Motor neuron (in vitro differentiated cells): ENCODE data around the gene WNT7B. TPM values are rescaled to one million over a fixed set of nuclear protein-coding genes. Genes with fewer than 3 reads are reported as not detected.

ENCODE experiments used
- ATAC-seq, 8 experiments: fragments of 200-7000 bp; cut with Tn5 transposase; replicated peaks in 6 of 8; 2 replicates each; pipeline ENCODE4 v1.8.0; 2021; ENCODE audit warnings: mild to moderate bottlenecking in 8 of 8, moderate library complexity in 8 of 8
- H3K27ac ChIP-seq, 2 donors: fragments of 250-450 bp; sonication (Bioruptor Pico); 2 replicates each; pipeline ENCODE4 v1.9.0; 2021; ENCODE audit warnings: antibody characterized with exemption in 2 of 2, mild to moderate bottlenecking in 2 of 2, moderate library complexity in 1 of 2
- H3K4me1 ChIP-seq, 2 donors: fragments of 250-450 bp; sonication (Bioruptor Pico); replicated peaks in 1 of 2; 2 replicates each; pipeline ENCODE4 v1.6.1; 2021; ENCODE audit warnings: antibody characterized with exemption in 2 of 2, mild to moderate bottlenecking in 2 of 2, moderate library complexity in 1 of 2
- H3K4me3 ChIP-seq, 5 donors: fragments of 250-450 bp; sonication (Bioruptor Pico); 2 replicates each; pipeline ENCODE4 v1.9.0; 2021; ENCODE audit warnings: antibody characterized with exemption in 5 of 5, mild to moderate bottlenecking in 5 of 5, moderate library complexity in 4 of 5
- WGBS, 10 experiments: fragments of 450-650 bp; shearing (Covaris generic); methylation state at CpG; one replicate each; pipeline ENCODE4 v1.0.0; 2022; 5-methylcytosine and 5-hydroxymethylcytosine counted together
- in situ Hi-C, 9 experiments: fragments of 400-800 bp; cut with MboI; loops; one replicate each; pipeline ENCODE4 v1.15.0; 2021; ENCODE audit warnings: low sequenced_read_pairs in 9 of 9, low pct_unique_long_range_greater_than_20kb in 2 of 9; ENCODE audit not compliant: unreplicated experiment in 9 of 9
- total RNA-seq, 8 experiments: library from RNA; unstranded; fragments of 300-600 nt; gene quantifications; 2 replicates each; pipeline versions ENCODE4 v1.2.3 to v1.2.4, GENCODE V29; 2022

Gene WNT7B
- total RNA-seq, 8 experiments from 2014 or later: 0.14 to 1.2 (median 0.32) TPM

DNA sequence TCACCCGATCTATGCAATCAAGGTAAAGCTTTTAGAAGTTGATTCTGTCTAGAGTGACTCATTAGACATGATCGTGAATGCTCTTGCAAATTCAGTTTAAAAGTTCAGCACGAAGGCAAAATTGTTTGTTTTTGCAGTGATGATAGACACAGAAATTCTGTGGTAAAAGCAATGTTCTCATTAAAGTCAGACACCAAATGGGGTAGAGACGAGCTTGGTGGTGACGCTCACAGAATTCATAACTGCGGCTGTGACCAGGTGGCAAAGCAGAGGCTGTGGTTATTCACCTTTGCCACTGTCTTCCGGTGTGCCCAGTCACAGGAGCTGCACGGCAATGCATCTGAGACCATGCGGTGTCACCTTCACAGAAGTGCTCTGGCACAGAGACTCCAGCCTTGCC lies 83.4 kb downstream of the WNT7B start:
- H3K27ac ChIP-seq: no peak overlapping the region
- peaks cover 8 to 23% of the 10 kb centered on the region in 2 donors for H3K4me1 ChIP-seq
- no peak overlapping the region for H3K4me3 ChIP-seq
- in situ Hi-C loops: no loop called here
- WGBS, 10 experiments: 20 to 100% (median 71%) methylated on average over 1 to 6 of the region's 9 CpGs; no CpG with 5 or more reads in 1 of the 10 experiments
- ATAC-seq: no peak

DNA sequence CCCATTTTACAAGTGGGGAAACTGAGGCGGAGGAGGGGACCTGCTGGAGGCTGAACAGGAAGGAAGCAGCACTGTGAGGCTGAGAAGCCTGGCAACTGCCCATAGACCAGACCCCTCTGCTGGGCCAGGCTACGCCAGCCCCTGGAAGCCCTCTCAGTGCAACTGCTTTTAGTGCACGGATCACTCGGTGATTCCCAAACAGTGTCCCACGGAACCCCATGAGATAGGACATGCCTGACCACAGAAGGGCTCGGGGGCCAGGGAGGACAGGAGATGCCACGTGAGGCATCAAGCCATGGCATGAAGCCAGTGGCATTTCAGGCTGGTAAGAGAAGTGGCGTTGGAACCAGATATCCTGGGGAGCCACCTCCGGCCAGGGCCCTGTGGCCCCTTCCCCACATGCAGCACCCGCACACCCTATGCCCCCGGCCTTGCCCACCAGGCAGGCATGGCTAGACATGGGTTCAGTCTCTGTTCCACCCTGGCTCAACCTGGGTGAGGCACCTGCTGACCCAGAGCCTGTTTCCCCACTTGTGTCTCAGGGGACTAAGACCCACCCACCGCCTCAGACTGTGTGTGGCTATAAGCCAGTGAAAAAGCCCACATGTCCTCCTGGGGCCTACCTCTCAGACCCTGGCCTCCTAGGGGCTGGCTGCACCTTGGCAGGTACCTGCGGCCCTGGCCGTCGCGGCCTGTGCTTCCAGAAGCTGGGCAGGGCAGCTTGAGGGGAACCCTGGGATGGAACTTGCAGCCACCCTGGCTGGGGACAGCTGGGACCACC lies 84.1 kb downstream of the WNT7B start:
- Histone ChIP-seq H3K4me1 (peaks cover 8 to 23% of the 10 kb centered on the region in 2 donors), H3K27ac (no peak overlapping the region), H3K4me3 (no peak overlapping the region)
- no peak for ATAC-seq
- in situ Hi-C loops: no loop called here
- WGBS, 10 experiments: 78 to 100% (median 92%) methylated on average over 1 to 5 of the region's 16 CpGs; no CpG with 5 or more reads in 7 of the 10 experiments

- in situ Hi-C loops: no loop called here
- ATAC-seq: no peak
- no peak overlapping the region for H3K27ac ChIP-seq
Observed at GRCh38 chr22:45891996-45892621, 84.9 kb downstream of the WNT7B start.

GRCh38 chr22:45891471-45891995 lies 85.4 kb downstream of the WNT7B start:
- Histone ChIP-seq H3K4me1 (peaks cover 5 to 21% of the 10 kb centered on the region in 2 donors), H3K27ac (no peak overlapping the region), H3K4me3 (no peak overlapping the region)
- WGBS, 10 experiments: 60% methylated on average over 1 of the region's 25 CpGs; no CpG with 5 or more reads in 9 of the 10 experiments
- no peak for ATAC-seq
- in situ Hi-C loops: no loop called here

More at GRCh38 chr22:45891996-45892621, 84.9 kb downstream of the WNT7B start:
- Histone ChIP-seq H3K4me3 (no peak overlapping the region), H3K4me1 (peaks cover 8 to 23% of the 10 kb centered on the region in 2 donors)
- WGBS, 10 experiments: 80 to 100% (median 93%) methylated on average over 2 to 5 of the region's 22 CpGs; no CpG with 5 or more reads in 7 of the 10 experiments

GRCh38 chr22:45891021-45891421 lies 85.9 kb downstream of the WNT7B start:
- WGBS, 10 experiments: no CpG with 5 or more reads among the region's 37 CpGs
- Histone ChIP-seq H3K27ac (no peak overlapping the region), H3K4me3 (no peak overlapping the region), H3K4me1 (peaks cover 4 to 19% of the 10 kb centered on the region in 2 donors)
- in situ Hi-C loops: no loop called here
- peak in 1 of 8 experiments; percentile 16 for ATAC-seq

DNA sequence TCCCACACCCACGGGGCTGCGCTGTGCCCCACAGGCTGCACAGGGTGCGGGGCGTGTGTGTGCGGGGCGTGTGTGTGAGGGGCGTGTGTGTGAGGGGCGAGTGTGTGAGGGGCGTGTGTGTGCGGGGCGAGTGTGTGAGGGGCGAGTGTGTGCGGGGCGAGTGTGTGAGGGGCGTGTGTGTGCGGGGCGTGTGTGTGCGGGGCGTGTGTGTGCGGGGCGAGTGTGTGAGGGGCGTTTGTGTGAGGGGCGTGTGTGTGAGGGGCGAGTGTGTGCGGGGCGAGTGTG lies 86.7 kb downstream of the WNT7B start:
- no CpG with 5 or more reads among the region's 26 CpGs for WGBS, 10 experiments
- peak overlapping the region in 1 of 2 donors; percentile 36 for H3K27ac ChIP-seq
- H3K4me1 ChIP-seq: peaks cover 11 to 26% of the 10 kb centered on the region in 2 donors
- no peak for ATAC-seq
- H3K4me3 ChIP-seq: no peak overlapping the region
- in situ Hi-C loops: no loop called here

- in situ Hi-C loops: no loop called here
- Histone ChIP-seq H3K4me1 (peaks cover 16 to 32% of the 10 kb centered on the region in 2 donors), H3K4me3 (no peak overlapping the region), H3K27ac (peak overlapping the region in 1 of 2 donors; percentile 36)
- 0 to 90% (median 73%) methylated on average over 1 to 36 of the region's 56 CpGs; no CpG with 5 or more reads in 3 of the 10 experiments for WGBS, 10 experiments
- peak in 4 of 8 experiments; percentile 44 to 68 (median 59) for ATAC-seq
Observed at GRCh38 chr22:45889539-45890350, 87.2 kb downstream of the WNT7B start.

DNA sequence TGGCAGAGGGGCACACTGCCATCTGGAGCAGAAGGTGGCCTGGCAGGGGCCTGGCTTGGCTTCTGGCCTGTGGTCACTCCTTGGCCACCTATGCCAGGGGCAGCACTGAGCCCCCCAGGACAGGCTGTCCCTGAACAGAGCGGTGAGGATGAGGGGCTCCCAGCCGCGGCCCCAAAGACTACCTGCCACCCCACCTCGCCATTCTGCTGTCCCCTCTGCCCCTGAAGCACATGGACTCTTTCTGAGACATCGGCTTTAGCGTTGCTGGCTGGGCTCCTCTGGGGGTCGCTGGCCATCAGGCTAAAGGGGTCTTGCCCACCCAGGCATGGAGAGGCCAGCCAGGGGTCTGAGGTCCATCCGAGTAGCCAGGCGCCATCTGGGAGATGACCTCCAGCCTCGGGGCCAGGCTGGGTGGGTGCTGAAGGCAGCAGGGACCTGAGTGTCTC lies 87.8 kb downstream of the WNT7B start:
- H3K27ac ChIP-seq: peak overlapping the region in 1 of 2 donors; percentile 36
- WGBS, 10 experiments: 81 to 100% (median 100%) methylated on average over 1 to 5 of the region's 10 CpGs; no CpG with 5 or more reads in 7 of the 10 experiments
- H3K4me3 ChIP-seq: no peak overlapping the region
- in situ Hi-C loops: no loop called here
- H3K4me1 ChIP-seq: peaks cover 19 to 34% of the 10 kb centered on the region in 2 donors
- no peak for ATAC-seq

GRCh38 chr22:45888221-45889092 lies 88.5 kb downstream of the WNT7B start:
- Histone ChIP-seq H3K4me3 (no peak overlapping the region), H3K4me1 (peaks cover 19 to 34% of the 10 kb centered on the region in 2 donors), H3K27ac (no peak overlapping the region)
- 84 to 100% (median 95%) methylated on average over 1 to 9 of the region's 27 CpGs; no CpG with 5 or more reads in 3 of the 10 experiments for WGBS, 10 experiments
- in situ Hi-C loops: no loop called here
- ATAC-seq: no peak

- ATAC-seq: no peak
- H3K4me3 ChIP-seq: no peak overlapping the region
- no peak overlapping the region for H3K27ac ChIP-seq
- in situ Hi-C loops: no loop called here
- H3K4me1 ChIP-seq: peaks cover 19 to 34% of the 10 kb centered on the region in 2 donors
- 62 to 100% (median 95%) methylated on average over 1 to 10 of the region's 22 CpGs; no CpG with 5 or more reads in 1 of the 10 experiments for WGBS, 10 experiments
Observed at GRCh38 chr22:45887202-45888131, 89.5 kb downstream of the WNT7B start.

DNA sequence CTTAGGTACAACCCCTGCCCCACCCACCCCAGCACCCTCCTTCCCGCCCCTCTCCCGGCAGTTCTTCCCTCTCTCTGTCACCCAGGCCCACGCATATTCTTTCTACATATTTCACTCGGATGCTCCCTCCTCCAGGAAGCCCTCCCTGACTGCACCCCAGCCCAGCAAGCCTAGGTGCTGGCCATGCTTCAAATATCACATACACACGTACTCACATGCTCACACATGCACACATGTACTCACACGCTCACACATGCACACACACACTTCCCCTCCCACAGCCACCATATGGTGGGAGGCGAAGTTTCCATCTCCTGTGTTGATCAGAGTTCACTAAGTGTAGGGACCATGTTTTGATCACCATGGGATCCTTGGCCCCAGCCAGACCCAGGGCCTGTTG lies 90.4 kb downstream of the WNT7B start:
- WGBS, 10 experiments: 87% methylated on average over 3 of the region's 7 CpGs; no CpG with 5 or more reads in 9 of the 10 experiments
- peaks cover 24 to 38% of the 10 kb centered on the region in 2 donors for H3K4me1 ChIP-seq
- peak overlapping the region; percentile 38 to 80 for H3K27ac ChIP-seq
- no peak for ATAC-seq
- in situ Hi-C loops: no loop called here
- no peak overlapping the region for H3K4me3 ChIP-seq
